Hepatocyte (in vitro differentiated cells): ENCODE measurements around the gene GNG7. TPM values are rescaled to one million over a fixed set of nuclear protein-coding genes. Genes with fewer than 3 reads are reported as not detected.

ENCODE experiments used
- DNase-seq: peaks from one replicate; pipeline ENCODE4 v3.0.0-alpha.2; 2016; ENCODE audit warnings: low spot score
- H2AFZ ChIP-seq: fragments of 200-600 bp; sonication (generic); 2 replicates; pipeline ENCODE4 v1.6.0; 2016; ENCODE audit warnings: antibody characterized with exemption, mild to moderate bottlenecking
- H3K27ac ChIP-seq: fragments of 200-600 bp; sonication (generic); 2 replicates; pipeline ENCODE4 v1.5.1; 2016; ENCODE audit warnings: mild to moderate bottlenecking
- H3K27me3 ChIP-seq: fragments of 200-600 bp; sonication (generic); 2 replicates; pipeline ENCODE4 v1.6.1; 2016
- H3K36me3 ChIP-seq: fragments of 200-600 bp; sonication (generic); replicated peaks from 2 replicates; pipeline ENCODE4 v1.5.1; 2016; ENCODE audit warnings: low read depth; ENCODE audit not compliant: insufficient read depth
- H3K4me1 ChIP-seq: fragments of 200-600 bp; sonication (generic); 2 replicates; pipeline ENCODE4 v1.5.1; 2016; ENCODE audit warnings: mild to moderate bottlenecking, moderate library complexity; ENCODE audit not compliant: insufficient read depth
- H3K4me2 ChIP-seq: fragments of 200-600 bp; sonication (generic); 2 replicates; pipeline ENCODE4 v1.6.0; 2016
- H3K4me3 ChIP-seq: fragments of 200-600 bp; sonication (generic); 2 replicates; pipeline ENCODE4 v1.5.1; 2016; ENCODE audit warnings: mild to moderate bottlenecking
- H3K79me2 ChIP-seq: fragments of 200-600 bp; sonication (generic); 2 replicates; pipeline ENCODE4 v1.6.0; 2017; ENCODE audit warnings: mild to moderate bottlenecking
- H3K9me2 ChIP-seq: fragments of 200-600 bp; sonication (generic); replicated peaks from 2 replicates; pipeline ENCODE4 v1.6.0; 2017; ENCODE audit warnings: mild to moderate bottlenecking; ENCODE audit not compliant: insufficient read depth
- H3K9me3 ChIP-seq: fragments of 200-600 bp; sonication (generic); 2 replicates; pipeline ENCODE4 v1.5.1; 2016; ENCODE audit warnings: low read depth, mild to moderate bottlenecking
- H4K20me1 ChIP-seq: fragments of 200-600 bp; sonication (generic); 2 replicates; pipeline ENCODE4 v1.6.0; 2016; ENCODE audit warnings: mild to moderate bottlenecking; ENCODE audit not compliant: insufficient read depth, poor library complexity, severe bottlenecking
- CTCF ChIP-seq: fragments of 200-600 bp; sonication (generic); IDR thresholded peaks from 2 replicates; pipeline ENCODE4 v1.5.1; 2016; ENCODE audit warnings: antibody characterized with exemption, mild to moderate bottlenecking; ENCODE audit not compliant: poor library complexity
- EZH2 ChIP-seq: fragments of 200-600 bp; sonication (generic); IDR thresholded peaks from 2 replicates; pipeline ENCODE4 v1.6.1; 2016; ENCODE audit warnings: antibody characterized with exemption, mild to moderate bottlenecking, borderline replicate concordance
- EZH2phosphoT487 ChIP-seq: fragments of 200-600 bp; sonication (generic); IDR thresholded peaks from one replicate; pipeline ENCODE4 v1.6.1; 2018; ENCODE audit warnings: antibody characterized with exemption, mild to moderate bottlenecking, low read depth, moderate library complexity; ENCODE audit not compliant: unreplicated experiment, severe bottlenecking
- WGBS: methylation state at CpG from one replicate; pipeline ENCODE4 v1.1.6; 2016; ENCODE audit warnings: low lambda C conversion rate; ENCODE audit errors: missing lambda C conversion rate; 5-methylcytosine and 5-hydroxymethylcytosine counted together
- polyA plus RNA-seq: library from polyadenylated mRNA; unstranded; fragments of >200 nt; fragmentation: Nextera tagmentation; extraction: Ambion mirVana; gene quantifications from 2 replicates; pipeline ENCODE4 v1.2.1, GENCODE V29; 2016
- total RNA-seq: library from RNA; depleted of rRNA; stranded (reverse); fragments of >200 nt; gene quantifications from 2 replicates; pipeline ENCODE4 v1.2.3, GENCODE V29; 2014

GNG7 gene
- total and polyA plus RNA-seq, 2 experiments from 2014 or later: 1.2 to 1.9 TPM

GRCh38 chr19:2548966-2549365, 153.5 kb downstream of the GNG7 start:
- Histone ChIP-seq H2AFZ (no peak overlapping the region), H3K4me2 (no peak overlapping the region), H3K9me2 (no peaks in the 10 kb centered on the region), H4K20me1 (no peaks in the 10 kb centered on the region), H3K9me3 (no peaks in the 10 kb centered on the region), H3K27me3 (no peaks in the 10 kb centered on the region), H3K79me2 (no peaks in the 10 kb centered on the region), H3K36me3 (no peaks in the 10 kb centered on the region), H3K4me3 (no peak overlapping the region), H3K27ac (no peak overlapping the region), H3K4me1 (peaks cover 28% of the 10 kb centered on the region)
- TF ChIP-seq EZH2phosphoT487 (no peak), CTCF (no peak), EZH2 (no peak)
- 99% methylated on average over 11 of the region's 11 CpGs for WGBS
- no peak for DNase-seq

GRCh38 chr19:2547721-2548120, 154.8 kb downstream of the GNG7 start:
- H3K27ac ChIP-seq: no peak overlapping the region

GRCh38 chr19:2547033-2547680, 155.3 kb downstream of the GNG7 start:
- no peaks in the 10 kb centered on the region for H3K36me3 ChIP-seq
- 91% methylated on average over 15 of the region's 15 CpGs for WGBS
- no peaks in the 10 kb centered on the region for H3K27me3 ChIP-seq
- H3K79me2 ChIP-seq: no peaks in the 10 kb centered on the region
- no peaks in the 10 kb centered on the region for H3K9me3 ChIP-seq
- peak; percentile 53 for DNase-seq
- H3K4me1 ChIP-seq: peaks cover 43% of the 10 kb centered on the region
- TF ChIP-seq EZH2phosphoT487 (no peak), CTCF (no peak), EZH2 (no peak)
- H3K27ac ChIP-seq: peak overlapping the region; percentile 75
- no peaks in the 10 kb centered on the region for H4K20me1 ChIP-seq
- H2AFZ ChIP-seq: no peak overlapping the region
- no peaks in the 10 kb centered on the region for H3K9me2 ChIP-seq
- H3K4me2 ChIP-seq: peak overlapping the region; percentile 54
- no peak overlapping the region for H3K4me3 ChIP-seq

More at GRCh38 chr19:2547721-2548120, 154.8 kb downstream of the GNG7 start:
- Histone ChIP-seq H4K20me1 (no peaks in the 10 kb centered on the region), H3K4me3 (no peak overlapping the region), H2AFZ (no peak overlapping the region), H3K4me1 (peaks cover 37% of the 10 kb centered on the region), H3K79me2 (no peaks in the 10 kb centered on the region), H3K27me3 (no peaks in the 10 kb centered on the region), H3K4me2 (no peak overlapping the region), H3K36me3 (no peaks in the 10 kb centered on the region), H3K9me2 (no peaks in the 10 kb centered on the region), H3K9me3 (no peaks in the 10 kb centered on the region)
- 95% methylated on average over 9 of the region's 9 CpGs for WGBS
- TF ChIP-seq EZH2phosphoT487 (no peak), EZH2 (no peak), CTCF (no peak)
- DNase-seq: no peak
